Measurements from ENCODE around the gene SPRN.
A peak's percentile ranks its signal among the peaks of the same experiment; 100 is the strongest.
"Not testable (repeated sequence)": the region's sequence is repeated elsewhere in the genome, so short reads cannot be mapped to it uniquely, and the experiment has no call there.

Gene SPRN

GRCh38 chr10:133405272-133405671 lies 19.2 kb downstream of the SPRN start:
- DNase-seq, result no peak

GRCh38 chr10:133403784-133404183 lies 20.6 kb downstream of the SPRN start:
- no peak for DNase-seq

GRCh38 chr10:133403359-133403758 lies 21.1 kb downstream of the SPRN start:
- DNase-seq, result no peak

- no peak for DNase-seq
These were observed 22.3 kb downstream of the SPRN start for GRCh38 chr10:133401981-133402725.

GRCh38 chr10:133401500-133401899 lies 22.9 kb downstream of the SPRN start:
- no peak for DNase-seq

- DNase-seq, result no peak
These were observed 23.6 kb downstream of the SPRN start for GRCh38 chr10:133400624-133401424.

GRCh38 chr10:133399123-133399601 lies 25.3 kb downstream of the SPRN start:
- no peak for DNase-seq

- DNase-seq, result no peak
These were observed 26.5 kb downstream of the SPRN start for GRCh38 chr10:133397938-133398337.

GRCh38 chr10:133396035-133396624 lies 28.3 kb downstream of the SPRN start:
- no peak for DNase-seq

GRCh38 chr10:133394801-133395221 lies 29.6 kb downstream of the SPRN start:
- DNase-seq, result no peak

- peak; percentile 79 for DNase-seq
These were observed 30.3 kb downstream of the SPRN start, which contains the start of gene MTG1 for GRCh38 chr10:133394064-133394663. Gene MTG1 (plus strand): TSS chr10:133394157. CDS start chr10:133394221, 64 bp downstream.

- DNase-seq, result no peak
These were observed 30.9 kb downstream of the SPRN start for GRCh38 chr10:133393401-133394063.

- DNase-seq, result no peak
These were observed 32.5 kb downstream of the SPRN start for GRCh38 chr10:133391761-133392518.

GRCh38 chr10:133391249-133391635 lies 33.2 kb downstream of the SPRN start:
- DNase-seq, result no peak

- DNase-seq, result no peak
These were observed 33.7 kb downstream of the SPRN start for GRCh38 chr10:133390597-133391248.

GRCh38 chr10:133388973-133389818 lies 35.2 kb downstream of the SPRN start:
- no peak for DNase-seq

GRCh38 chr10:133388236-133388972 lies 36.0 kb downstream of the SPRN start:
- DNase-seq, result no peak

- DNase-seq, result not testable (repeated sequence)
These were observed 37.5 kb downstream of the SPRN start for GRCh38 chr10:133386951-133387350.

- no peak for DNase-seq
These were observed 39.2 kb downstream of the SPRN start for GRCh38 chr10:133385214-133385613.

- no peak for DNase-seq
These were observed 40.4 kb downstream of the SPRN start for GRCh38 chr10:133384071-133384470.
